ENCODE results near the gene TCF25.
"Not testable (repeated sequence)": the region's sequence is repeated elsewhere in the genome, so short reads cannot be mapped to it uniquely, and the experiment has no call there.

Gene TCF25

DNA sequence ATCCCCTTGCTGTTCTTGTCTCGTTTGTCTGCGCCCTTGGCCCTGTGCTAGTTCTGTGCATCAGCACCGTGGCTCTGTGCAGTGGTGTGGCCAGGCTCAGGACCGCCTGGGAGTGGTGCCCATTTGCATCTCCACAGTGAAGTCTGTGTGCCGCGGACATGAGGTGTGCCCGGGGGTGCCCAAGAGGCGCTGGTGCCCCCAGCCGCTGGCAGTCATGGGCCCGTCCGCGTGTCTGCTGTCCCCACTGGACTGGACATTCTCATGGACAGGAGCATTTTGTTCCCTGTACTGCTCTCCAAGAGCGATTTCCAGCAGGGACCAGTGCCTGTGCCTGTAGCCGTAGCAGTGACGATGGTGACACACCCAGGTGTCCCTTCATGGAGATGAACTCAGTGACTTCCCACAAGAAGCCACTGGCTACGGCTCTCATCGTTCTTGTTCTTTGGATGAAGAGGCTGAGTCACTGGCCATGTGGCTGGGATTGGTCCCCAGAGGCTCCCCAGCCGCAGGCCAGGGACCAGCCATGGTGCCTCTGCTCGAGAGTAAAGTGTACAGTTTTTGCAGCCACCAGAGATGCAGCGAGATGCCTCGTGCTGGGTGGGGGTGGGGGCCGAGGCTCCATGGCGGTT is 32.2 kb downstream of the TCF25 start:
- no peak for DNase-seq

DNA sequence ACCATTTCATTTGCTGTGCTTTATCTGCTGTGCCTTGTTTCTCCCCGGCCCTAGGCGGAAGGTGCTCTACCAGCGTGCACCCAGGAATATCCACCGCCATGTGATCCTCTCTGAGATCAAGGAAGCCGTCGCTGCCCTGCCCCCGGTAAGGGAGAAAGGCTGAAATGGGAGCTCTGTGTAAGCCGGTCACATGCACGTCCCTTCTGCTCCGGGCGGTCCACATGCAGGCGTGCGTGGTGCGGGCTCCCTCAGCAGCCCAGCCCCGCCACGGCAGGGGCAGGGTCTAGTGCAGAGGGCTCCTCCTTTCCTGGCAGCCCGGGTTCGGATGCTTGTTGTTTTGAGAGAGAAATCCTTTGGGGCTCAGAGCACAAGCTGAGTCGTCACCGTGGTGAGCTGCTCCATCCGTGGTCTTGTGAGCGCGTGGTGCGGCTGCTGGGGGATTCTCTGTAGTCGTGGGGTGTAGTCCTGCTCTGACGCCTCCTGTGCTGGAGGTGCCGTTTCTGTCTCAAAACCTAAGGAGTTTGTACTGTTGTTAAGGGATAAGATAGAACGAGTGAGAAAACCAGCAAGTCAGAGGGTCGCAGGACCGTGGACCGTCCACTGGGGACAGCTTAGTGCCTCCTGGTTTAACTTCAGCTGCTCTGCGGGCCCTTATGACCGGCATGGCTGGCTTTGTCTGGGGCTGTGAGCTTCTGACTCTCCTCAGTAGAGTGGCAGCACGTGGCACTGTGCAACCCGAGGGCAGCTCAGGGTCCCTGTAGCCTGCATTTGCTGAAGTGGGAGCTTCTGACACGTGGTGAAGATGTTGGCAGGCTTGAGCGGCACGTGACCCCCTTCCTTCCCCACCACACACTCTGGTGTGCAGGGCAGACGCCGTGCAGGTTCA is 33.0 kb downstream of the TCF25 start:
- no peak for DNase-seq

DNA sequence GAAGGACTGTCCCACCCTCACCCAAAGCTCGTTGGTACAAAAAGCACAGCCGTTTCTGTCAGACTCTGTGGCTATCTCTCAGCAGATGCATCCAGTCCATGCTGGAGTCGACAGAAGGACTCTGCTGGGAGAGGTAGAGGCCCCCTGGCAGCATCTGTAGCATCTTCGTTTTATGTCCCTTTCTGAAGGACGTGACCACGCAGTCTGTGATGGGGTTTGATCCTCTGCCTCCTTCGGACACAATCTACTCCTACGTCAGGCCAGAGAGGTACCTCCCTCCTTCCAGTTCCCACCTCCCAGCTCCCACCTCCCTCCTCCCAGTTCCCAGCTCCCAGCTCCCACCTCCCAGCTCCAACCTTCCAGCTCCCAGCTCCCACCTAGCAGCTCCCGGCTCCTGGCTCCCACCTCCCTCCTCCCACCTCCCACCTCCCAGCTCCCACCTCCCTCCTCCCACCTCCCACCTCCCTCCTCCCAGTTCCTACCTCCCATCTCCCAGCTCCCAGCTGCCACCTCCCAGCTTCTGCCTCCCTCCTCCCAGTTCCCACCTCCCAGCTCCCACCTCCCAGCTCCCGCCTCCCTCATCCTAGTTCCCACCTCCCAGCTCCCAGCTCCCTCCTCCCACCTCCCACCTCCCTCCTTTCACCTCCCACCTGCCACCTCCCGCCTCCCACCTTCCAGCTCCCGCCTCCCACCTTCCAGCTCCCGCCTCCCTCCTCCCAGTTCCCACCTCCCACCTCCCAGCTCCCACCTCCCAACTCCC is 33.8 kb downstream of the TCF25 start:
- DNase-seq: no peak

DNA sequence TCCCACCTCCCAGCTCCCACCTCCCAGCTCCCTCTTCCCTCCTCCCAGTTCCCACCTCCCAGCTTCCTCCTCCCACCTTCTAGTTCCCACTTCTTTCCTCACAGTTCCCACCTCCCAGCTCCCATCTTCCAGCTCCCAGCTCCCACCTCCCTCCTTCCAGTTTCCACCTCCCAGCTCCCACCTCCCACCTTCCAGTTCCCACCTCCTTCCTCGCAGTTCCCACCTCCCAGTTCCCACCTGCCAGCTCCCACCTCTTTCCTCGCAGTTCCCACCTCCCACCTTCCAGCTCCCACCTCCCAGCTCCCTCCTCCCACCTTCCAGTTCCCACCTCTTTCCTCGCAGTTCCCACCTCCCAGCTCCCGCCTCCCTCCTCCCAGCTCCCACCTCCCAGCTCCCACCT is 34.8 kb downstream of the TCF25 start:
- DNase-seq: no peak

DNA sequence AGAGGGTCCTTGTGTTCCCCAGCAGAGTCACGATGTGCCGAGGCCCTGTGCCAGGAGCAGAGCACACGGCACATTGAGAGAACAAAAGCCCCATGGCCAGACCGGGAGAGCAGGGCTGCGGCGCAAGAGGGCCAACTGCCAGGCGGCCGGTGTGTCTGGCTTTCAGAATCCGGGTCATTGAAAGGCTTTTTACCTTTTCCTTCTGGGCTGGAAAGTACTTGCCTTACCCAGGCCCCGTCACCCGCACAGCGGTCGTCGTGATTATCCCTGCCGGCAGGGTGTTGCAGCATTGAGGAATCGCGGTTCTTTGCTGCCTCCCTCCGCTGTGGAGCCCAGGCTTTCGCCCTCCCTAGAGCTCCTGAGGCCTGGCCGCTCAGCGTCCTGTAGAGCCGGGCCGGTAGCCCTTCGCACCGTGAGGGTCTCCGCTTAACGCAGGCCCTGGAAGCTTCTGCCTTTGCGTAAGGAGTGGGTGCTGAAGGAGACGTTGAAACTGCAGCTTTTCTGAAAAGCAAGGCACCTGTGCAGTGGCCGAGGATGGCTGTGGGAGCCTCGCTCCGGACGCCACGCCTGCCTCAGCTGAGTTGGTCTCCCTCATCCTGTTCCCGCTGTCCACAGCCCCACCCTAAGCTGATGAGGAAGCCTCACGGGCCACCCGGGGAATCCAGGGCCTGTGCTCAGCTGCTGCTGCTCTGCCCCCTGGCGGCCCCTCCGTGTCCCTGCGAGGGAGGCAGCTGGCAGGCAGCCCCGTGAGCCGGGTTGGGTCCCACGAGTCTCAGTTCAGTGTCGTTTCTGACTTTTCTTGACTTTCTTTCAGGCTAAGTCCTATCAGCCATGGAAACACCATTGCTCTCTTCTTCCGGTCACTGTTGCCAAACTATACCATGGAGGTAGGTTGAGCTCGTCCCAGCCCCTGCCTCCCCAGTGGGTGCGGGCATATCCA is 36.7 kb downstream of the TCF25 start:
- peak; percentile 32 for DNase-seq

DNA sequence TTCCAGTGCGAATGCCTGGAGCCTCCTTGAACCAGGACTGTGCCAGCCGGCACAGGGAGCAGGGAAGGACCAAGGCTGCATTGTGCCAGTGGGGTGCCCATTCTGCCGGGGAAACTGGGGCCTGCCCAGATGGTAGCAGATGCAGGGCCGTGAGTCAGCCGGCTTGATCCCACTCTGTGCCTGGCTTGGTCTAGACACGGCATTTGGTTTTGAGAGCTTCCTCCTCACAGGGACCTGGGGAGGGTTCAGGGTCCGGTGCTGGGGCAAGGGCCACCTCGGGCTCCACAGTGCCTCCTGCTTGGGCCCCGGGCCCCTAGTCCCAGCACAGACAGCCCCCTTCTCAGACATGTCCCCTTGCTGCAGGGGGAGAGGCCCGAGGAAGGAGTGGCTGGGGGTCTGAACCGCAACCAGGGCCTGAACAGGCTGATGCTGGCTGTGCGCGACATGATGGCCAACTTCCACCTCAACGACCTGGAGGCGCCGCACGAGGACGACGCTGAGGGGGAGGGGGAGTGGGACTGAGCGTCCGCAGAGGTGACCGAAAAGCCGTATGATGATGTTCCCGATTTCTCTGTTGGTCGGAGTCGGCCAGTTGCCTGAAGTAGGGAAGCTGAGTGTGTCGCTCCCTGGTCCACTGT is 37.4 kb downstream of the TCF25 start:
- no peak for DNase-seq

DNA sequence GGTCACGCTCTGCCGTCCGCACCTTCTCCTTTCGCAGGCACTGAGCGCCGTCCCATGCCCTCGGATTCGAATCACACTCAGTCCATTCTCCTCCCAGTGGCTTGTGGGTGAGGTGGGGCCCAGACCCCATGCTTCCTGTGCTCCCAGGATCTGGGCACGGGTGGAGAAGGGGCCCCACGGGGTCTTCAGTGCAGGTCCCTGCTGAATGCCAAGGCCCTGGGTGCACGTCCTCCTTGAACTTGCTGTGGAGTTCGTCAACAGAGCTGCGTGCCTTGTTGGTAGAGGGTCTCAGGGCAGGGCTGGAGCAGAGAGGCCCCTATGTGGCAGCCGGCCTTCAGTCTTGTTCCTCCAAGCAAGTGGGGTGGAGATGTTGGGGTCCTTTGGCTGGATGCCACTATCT is 38.0 kb downstream of the TCF25 start:
- no peak for DNase-seq

DNA sequence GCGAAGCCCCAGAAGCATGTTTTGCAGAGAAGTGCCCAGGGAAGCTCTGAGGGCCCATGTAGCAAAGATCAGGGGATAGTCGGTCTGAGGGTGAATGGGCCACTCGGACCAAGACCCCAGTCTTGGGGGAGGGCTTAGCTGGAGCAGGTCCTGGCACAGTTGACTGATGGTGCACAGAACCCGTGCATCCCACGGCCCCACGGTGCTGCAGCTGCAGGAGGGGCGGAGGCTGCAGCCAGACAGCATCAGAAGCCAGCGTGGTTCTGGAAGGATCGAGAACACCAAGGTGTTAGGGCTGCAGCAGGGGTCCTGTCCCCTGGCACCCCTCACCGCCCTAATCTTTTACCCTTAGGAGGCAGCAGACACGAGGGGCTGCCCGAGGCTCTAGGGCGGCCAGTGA is 38.8 kb downstream of the TCF25 start:
- DNase-seq: no peak

DNA sequence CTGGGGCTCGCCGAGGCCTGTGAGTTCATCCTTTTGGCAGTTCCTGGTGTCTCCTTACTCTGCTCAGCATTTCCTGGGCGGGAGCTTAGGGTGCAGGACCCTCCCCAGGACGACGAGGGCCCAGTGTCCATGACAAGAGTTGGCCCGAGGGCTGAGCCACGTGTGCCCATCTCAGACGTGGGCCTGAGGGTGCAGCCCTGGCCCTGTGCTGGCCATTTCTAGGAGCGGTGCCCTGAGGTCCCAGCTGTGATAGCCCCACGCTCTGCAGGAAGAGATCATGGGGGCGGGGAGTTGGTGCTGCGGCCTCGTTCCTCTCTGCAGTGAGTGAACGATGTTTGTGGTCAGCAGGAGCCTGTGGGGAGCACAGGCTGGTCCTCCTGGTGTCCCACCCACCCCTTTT is 39.2 kb downstream of the TCF25 start:
- DNase-seq: no peak

DNA sequence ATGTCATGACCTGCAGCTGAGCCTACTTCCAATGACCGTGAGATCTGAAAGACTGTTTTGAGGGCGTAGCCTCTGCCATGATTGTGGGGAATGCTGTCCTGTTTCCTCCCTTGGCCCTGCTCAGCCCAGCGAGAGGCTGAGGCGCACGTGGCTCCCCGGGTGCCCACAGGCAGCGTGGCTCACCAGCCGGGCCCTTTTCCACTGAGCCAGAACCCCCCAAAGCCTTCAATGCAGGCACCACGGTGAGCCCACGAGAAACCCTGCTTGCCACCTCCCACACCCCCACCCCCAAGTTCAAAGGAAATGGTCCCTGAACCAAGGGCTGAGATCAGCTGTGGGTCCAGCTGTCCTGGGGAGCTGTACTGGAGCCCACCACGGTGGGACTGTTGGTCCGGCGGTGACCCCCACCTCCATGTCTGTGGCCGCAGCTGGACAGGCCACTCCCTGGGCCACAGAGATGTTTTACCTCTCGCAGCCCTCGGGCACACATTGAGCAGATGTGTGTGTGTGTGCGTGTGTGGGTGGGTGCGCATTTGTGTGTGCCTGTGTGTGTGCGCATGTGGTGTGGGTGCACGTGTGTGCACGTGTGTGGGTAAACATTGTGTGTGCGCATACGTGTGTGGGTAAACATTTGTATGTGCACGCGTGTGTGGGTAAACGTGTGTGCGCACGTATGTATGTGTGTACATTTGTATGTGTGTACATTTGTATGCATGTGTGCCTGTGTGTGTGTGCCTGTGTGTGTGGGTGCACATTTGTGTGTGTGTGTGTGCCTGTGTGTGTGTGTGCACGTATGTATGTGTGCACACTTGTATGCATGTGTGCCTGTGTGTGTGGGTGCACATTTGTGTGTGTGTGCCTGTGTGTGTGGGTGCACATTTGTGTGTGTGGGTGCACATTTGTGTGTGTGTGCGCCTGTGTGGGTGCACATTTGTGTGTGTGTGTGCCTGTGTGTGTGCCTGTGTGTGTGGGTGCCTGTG is 40.3 kb downstream of the TCF25 start:
- no peak for DNase-seq

DNA sequence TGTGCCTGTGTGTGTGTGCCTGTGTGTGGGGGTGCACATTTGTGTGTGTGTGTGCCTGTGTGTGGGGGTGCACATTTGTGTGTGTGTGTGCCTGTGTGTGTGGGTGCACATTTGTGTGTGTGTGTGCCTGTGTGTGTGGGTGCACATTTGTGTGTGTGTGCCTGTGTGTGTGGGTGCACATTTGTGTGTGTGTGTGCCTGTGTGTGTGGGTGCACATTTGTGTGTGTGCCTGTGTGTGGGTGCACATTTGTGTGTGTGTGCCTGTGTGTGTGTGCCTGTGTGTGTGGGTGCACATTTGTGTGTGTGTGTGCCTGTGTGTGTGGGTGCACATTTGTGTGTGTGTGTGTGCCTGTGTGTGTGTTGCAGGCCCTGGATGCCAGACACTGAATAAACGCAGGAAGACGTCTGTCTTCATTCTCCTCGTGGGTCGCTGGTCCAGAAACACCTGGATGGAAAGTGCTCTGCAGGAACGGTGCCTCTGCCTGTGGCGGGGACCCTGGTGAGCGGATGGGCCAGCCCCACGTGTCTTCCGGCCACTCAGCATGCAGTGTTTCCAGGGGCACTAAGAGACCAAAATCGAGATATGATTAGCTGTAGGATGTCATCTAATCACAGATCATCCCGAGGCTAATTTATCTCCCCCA is 41.4 kb downstream of the TCF25 start:
- DNase-seq: not testable (repeated sequence)

DNA sequence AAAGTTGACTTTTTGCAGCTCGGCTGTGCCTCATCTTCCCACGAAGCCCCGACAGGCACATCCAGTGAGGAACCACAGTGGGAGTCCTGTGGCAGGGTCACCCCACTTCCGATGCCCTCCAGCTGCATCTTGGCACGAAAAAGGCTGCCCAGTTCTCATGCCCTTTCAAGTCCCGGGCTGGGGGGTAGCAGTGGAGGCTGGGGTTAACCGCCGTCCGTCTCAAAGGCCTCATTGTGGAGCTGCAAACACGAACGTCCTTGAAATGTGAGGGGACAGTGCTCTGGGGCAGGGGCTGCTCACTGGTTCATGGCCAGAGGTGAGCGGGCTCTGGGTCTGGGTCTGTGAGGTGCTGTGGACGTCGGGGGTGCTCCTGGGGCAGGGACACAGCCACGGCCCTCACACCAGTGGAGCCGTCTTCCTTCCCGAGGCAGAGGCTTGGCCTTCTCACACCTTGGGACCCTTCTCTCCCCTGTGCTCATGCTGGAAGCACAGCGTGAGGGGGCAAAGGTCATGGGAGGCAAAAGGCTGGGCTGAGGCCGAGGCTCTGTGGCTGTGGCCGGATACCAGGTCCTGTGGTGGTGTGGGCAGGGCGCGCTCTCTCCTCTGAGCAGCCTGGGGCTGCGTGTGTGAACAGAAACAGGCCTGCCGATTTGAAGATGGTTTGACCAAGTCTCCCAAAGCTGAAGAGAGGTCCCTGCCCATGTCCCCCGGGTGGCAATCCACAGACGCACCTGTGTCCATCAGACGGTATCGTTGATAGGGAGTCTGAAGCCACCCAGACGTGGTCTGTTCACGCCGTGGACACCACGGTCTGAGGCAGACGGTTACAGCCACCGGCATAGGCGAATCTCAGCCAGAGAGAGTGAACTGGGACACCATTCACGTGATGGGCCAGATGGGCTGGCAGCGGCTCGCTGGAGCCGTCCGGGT is 42.2 kb downstream of the TCF25 start:
- DNase-seq: no peak

DNA sequence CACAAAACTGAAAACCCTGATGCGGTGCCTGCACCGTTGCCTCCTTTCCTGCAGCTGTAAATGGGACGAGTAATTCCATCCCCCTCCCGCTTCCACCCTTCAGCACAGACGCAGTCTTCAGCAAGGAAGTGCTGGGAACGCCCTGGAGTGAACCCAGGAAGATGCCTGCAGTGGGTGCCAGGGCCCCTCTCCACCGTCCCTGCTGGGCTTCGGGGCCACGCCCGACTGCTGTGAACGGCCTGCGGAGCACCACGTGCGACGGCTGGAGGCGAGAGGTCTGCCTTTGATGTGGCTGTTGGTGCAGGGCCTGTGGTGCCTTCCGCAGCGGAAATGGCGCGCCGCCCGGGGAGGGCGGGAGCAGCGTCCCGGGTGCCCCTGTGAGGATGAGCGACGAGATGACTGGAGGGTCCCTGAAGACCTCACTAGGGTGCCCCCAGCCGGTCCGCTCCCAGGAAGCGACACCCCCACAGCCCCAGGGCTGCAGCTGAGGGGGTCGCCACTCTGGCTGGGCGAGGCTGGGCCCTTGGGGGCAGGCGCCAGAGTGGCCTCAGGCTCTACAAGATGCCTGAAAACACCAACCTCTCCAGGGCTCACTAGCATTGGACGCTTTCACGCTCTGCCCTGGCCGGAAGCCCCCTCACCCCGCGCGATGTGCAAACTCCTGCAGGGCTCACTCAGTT is 44.5 kb downstream of the TCF25 start:
- DNase-seq: peak; percentile 77

DNA sequence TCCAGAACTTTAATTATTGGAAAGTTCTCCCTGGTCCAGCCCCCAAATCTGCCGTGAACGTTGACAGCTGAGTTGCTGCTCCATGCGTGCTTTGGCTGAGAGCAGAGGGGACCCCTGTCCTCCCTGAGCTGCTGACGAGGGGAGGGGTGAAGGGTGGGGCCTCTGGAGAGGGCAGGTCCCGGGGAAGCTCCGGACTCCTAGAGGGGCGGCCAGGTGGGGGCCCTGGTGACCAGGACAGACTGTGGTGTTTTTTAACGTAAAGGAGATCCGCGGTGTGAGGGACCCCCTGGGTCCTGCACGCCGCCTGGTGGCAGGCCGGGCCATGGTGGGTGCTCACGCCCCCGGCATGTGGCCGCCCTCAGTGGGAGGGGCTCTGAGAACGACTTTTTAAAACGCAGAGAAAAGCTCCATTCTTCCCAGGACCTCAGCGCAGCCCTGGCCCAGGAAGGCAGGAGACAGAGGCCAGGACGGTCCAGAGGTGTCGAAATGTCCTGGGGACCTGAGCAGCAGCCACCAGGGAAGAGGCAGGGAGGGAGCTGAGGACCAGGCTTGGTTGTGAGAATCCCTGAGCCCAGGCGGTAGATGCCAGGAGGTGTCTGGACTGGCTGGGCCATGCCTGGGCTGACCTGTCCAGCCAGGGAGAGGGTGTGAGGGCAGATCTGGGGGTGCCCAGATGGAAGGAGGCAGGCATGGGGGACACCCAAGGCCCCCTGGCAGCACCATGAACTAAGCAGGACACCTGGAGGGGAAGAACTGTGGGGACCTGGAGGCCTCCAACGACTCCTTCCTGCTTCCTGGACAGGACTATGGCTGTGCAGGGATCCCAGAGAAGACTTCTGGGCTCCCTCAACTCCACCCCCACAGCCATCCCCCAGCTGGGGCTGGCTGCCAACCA is 45.3 kb downstream of the TCF25 start, which contains the start of gene MC1R:
MC1R (plus strand) TSS at position 410 of the 895 bp plus-strand sequence; CDS start at position 807, 397 bp downstream.
- DNase-seq: no peak

DNA sequence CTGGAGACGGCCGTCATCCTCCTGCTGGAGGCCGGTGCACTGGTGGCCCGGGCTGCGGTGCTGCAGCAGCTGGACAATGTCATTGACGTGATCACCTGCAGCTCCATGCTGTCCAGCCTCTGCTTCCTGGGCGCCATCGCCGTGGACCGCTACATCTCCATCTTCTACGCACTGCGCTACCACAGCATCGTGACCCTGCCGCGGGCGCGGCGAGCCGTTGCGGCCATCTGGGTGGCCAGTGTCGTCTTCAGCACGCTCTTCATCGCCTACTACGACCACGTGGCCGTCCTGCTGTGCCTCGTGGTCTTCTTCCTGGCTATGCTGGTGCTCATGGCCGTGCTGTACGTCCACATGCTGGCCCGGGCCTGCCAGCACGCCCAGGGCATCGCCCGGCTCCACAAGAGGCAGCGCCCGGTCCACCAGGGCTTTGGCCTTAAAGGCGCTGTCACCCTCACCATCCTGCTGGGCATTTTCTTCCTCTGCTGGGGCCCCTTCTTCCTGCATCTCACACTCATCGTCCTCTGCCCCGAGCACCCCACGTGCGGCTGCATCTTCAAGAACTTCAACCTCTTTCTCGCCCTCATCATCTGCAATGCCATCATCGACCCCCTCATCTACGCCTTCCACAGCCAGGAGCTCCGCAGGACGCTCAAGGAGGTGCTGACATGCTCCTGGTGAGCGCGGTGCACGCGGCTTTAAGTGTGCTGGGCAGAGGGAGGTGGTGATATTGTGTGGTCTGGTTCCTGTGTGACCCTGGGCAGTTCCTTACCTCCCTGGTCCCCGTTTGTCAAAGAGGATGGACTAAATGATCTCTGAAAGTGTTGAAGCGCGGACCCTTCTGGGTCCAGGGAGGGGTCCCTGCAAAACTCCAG is 46.4 kb downstream of the TCF25 start:
- no peak for DNase-seq

DNA sequence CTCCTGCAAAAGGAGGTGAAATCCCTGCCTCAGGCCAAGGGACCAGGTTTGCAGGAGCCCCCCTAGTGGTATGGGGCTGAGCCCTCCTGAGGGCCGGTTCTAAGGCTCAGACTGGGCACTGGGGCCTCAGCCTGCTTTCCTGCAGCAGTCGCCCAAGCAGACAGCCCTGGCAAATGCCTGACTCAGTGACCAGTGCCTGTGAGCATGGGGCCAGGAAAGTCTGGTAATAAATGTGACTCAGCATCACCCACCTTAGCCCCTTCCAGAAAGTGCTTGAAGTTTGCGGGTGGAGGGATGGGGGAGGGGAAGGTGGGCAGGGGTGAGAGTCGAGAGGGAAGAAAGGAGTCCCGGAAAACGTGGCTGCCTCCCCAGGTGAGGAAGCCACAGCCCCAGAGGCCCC is 47.3 kb downstream of the TCF25 start:
- DNase-seq: no peak
